Keratinocyte (primary cell): ENCODE measurements around the gene ZNF407. TPM values are rescaled to one million over a fixed set of nuclear protein-coding genes. Genes with fewer than 3 reads are reported as not detected.

Source experiments
- DNase-seq: peaks from one replicate; pipeline ENCODE4 v3.0.0-alpha.2; 2011; ENCODE audit warnings: low read depth, missing footprints, low spot score
- FAIRE-seq: peaks from 2 replicates; lab custom pipeline; 2011; peaks lifted over from hg19 to GRCh38; lab: Jason Lieb, UNC
- H2AFZ ChIP-seq: 2 replicates; pipeline ENCODE4 v1.6.0; 2012; ENCODE audit warnings: low read length, control low read depth, inconsistent platforms; ENCODE audit not compliant: control insufficient read depth
- H3K27ac ChIP-seq: 2 replicates; pipeline ENCODE4 v1.5.1; 2011; ENCODE audit warnings: low read length; ENCODE audit not compliant: control insufficient read depth, insufficient read depth
- H3K27me3 ChIP-seq: 3 replicates; pipeline ENCODE4 v1.6.0; 2011; ENCODE audit warnings: low read length; ENCODE audit not compliant: control insufficient read depth, insufficient read depth; ENCODE audit errors: extremely low read depth
- H3K36me3 ChIP-seq, 2 experiments: 2 replicates in 1 of 2; 3 replicates in 1 of 2; pipeline ENCODE4 v1.5.1; 2011; ENCODE audit warnings: low read length in 2 of 2, mild to moderate bottlenecking in 1 of 2; ENCODE audit not compliant: control insufficient read depth in 2 of 2, insufficient read depth in 2 of 2; ENCODE audit errors: extremely low read depth in 1 of 2
- H3K4me1 ChIP-seq: 3 replicates; pipeline ENCODE4 v1.5.1; 2011; ENCODE audit warnings: low read length; ENCODE audit not compliant: control insufficient read depth, insufficient read depth; ENCODE audit errors: extremely low read depth
- H3K4me2 ChIP-seq: 3 replicates; pipeline ENCODE4 v1.6.0; 2011; ENCODE audit warnings: low read depth, low read length; ENCODE audit not compliant: control insufficient read depth, insufficient read depth; ENCODE audit errors: extremely low read depth
- H3K4me3 ChIP-seq, 3 experiments: fragments of 200-600 bp in 1 of 3; sonication (generic) in 1 of 3; 2 replicates in 2 of 3; 3 replicates in 1 of 3; pipeline ENCODE4 v1.5.1; 2011 to 2016; ENCODE audit warnings: low read length in 3 of 3, mild to moderate bottlenecking in 3 of 3, control low read depth in 2 of 3, inconsistent platforms in 1 of 3, low read depth in 1 of 3, mixed read lengths in 1 of 3, mixed run types in 1 of 3, moderate library complexity in 1 of 3; ENCODE audit not compliant: control insufficient read depth in 2 of 3, insufficient read depth in 2 of 3; ENCODE audit errors: extremely low read depth in 1 of 3
- H3K79me2 ChIP-seq: 2 replicates; pipeline ENCODE4 v1.6.0; 2012; ENCODE audit warnings: low read length; ENCODE audit not compliant: control insufficient read depth, insufficient read depth
- H3K9ac ChIP-seq: 3 replicates; pipeline ENCODE4 v1.6.0; 2011; ENCODE audit warnings: low read length; ENCODE audit not compliant: control insufficient read depth, insufficient read depth; ENCODE audit errors: extremely low read depth
- H3K9me1 ChIP-seq: 3 replicates; pipeline ENCODE4 v1.6.0; 2011; ENCODE audit warnings: low read length; ENCODE audit not compliant: control insufficient read depth, insufficient read depth; ENCODE audit errors: extremely low read depth
- H3K9me3 ChIP-seq: 2 replicates; pipeline ENCODE4 v1.5.1; 2012; ENCODE audit warnings: low read depth, low read length; ENCODE audit not compliant: control insufficient read depth
- H4K20me1 ChIP-seq: 3 replicates; pipeline ENCODE4 v1.6.0; 2011; ENCODE audit warnings: low read length; ENCODE audit not compliant: control insufficient read depth, insufficient read depth; ENCODE audit errors: extremely low read depth
- EZH2 ChIP-seq: IDR thresholded peaks from one replicate; pipeline ENCODE4 v1.6.1; 2012; ENCODE audit warnings: inconsistent platforms, mild to moderate bottlenecking, low read length, moderate library complexity
- dilution Hi-C: fragments of 300-500 bp; cut with MboI; formaldehyde crosslinking; loops from one replicate; pipeline ENCODE4 v1.7.0; 2020; ENCODE audit warnings: low sequenced_read_pairs; ENCODE audit not compliant: extremely low pct_ligation_motif_present
- polyA plus RNA-seq, 5 experiments: library from polyadenylated mRNA; depleted of rRNA in 3 of 5; stranded (reverse) in 3 of 5; stranded (forward) in 1 of 5; unstranded in 1 of 5; fragments of >200 nt; gene quantifications; 1 replicate in 1 of 5; 2 replicates in 3 of 5; 3 replicates in 1 of 5; pipeline versions ENCODE4 v1.2.1 to v1.2.3, GENCODE V29; 2011 to 2012; ENCODE audit warnings: missing spikeins in 2 of 5, low read depth in 1 of 5, low replicate concordance in 1 of 5
- TF ChIP-seq, protein P1 (sequence below), 3 experiments: IDR thresholded peaks in 1 of 3; conservative IDR thresholded peaks in 1 of 3; optimal IDR thresholded peaks in 1 of 3; 2 replicates in 2 of 3; 3 replicates in 1 of 3; pipeline versions ENCODE3 to v1.5.1; 2011; ENCODE audit warnings: low read length in 3 of 3, mild to moderate bottlenecking in 3 of 3, moderate library complexity in 2 of 3, control low read depth in 1 of 3, inconsistent platforms in 1 of 3; ENCODE audit not compliant: insufficient read depth in 2 of 3; ENCODE audit errors: extremely low read depth in 1 of 3

ZNF407 gene
- polyA plus RNA-seq, 1 donor (not counting 4 experiments of a cell fraction or from before 2014, with no cell fraction given) = 3.8 TPM

DNA sequence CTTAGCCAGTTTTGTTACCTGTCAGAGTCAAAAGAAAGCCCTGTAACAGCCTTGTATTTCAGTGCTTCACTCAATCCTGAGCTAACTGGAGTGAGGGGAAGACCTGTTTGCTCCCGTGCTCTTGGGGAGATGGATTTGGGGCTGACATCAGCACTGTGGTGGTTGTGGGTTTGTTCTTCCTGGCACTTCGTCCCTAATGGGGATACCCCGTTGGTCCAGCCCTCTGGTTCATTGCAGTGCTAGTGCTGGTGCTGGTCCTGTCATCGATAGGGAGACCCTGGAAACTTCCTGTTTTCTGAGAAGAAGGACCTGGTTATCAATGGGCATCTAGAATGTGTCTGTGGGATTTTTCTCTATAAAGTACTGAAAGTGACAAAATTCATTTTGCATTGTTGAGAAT lies 205.4 kb downstream of the ZNF407 start:
- dilution Hi-C loops = no loop called here
- FAIRE-seq = no peak
- Histone ChIP-seq H3K79me2 (no peaks in the 10 kb centered on the region), H3K4me1 (peaks cover 26% of the 10 kb centered on the region), H3K27me3 (no peaks in the 10 kb centered on the region), H3K9me1 (no peaks in the 10 kb centered on the region), H3K4me2 (no peak overlapping the region), H2AFZ (no peak overlapping the region), H4K20me1 (no peaks in the 10 kb centered on the region), H3K27ac (no peak overlapping the region), H3K9me3 (no peaks in the 10 kb centered on the region), H3K4me3 (no peak overlapping the region), H3K9ac (no peak overlapping the region), H3K36me3 (no peaks in the 10 kb centered on the region)
- no peak for DNase-seq
- no peak for TF ChIP-seq EZH2
- TF ChIP-seq, protein P1, sequence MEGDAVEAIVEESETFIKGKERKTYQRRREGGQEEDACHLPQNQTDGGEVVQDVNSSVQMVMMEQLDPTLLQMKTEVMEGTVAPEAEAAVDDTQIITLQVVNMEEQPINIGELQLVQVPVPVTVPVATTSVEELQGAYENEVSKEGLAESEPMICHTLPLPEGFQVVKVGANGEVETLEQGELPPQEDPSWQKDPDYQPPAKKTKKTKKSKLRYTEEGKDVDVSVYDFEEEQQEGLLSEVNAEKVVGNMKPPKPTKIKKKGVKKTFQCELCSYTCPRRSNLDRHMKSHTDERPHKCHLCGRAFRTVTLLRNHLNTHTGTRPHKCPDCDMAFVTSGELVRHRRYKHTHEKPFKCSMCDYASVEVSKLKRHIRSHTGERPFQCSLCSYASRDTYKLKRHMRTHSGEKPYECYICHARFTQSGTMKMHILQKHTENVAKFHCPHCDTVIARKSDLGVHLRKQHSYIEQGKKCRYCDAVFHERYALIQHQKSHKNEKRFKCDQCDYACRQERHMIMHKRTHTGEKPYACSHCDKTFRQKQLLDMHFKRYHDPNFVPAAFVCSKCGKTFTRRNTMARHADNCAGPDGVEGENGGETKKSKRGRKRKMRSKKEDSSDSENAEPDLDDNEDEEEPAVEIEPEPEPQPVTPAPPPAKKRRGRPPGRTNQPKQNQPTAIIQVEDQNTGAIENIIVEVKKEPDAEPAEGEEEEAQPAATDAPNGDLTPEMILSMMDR (optimal IDR thresholded peaks at IDR 0.05 in 1 of 3, IDR thresholded peaks at IDR 0.05 in 1 of 3, conservative IDR thresholded peaks at IDR 0.05 in 1 of 3; ENCODE audit: extremely low read depth in 1 of 3, insufficient read depth in 2 of 3, low read length in 3 of 3) = no peak

DNA sequence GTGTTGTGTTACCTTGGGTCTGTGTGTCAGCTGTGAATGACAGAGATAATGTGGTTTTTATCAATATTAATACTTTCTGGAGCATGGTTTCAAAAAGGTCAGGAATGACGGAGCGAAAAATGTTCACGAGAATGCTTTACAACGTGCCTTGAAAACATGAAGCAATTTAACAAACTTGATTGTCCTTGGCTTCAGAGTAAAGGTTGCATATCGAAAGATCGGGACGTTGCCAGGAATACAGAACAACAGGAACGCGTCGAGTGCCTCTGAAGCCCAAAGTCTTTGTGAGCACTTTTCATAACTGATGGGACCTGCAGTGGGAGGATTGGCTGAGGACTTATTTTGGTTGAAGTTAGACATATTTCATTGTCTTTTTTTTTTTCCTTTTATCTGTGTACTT lies 206.1 kb downstream of the ZNF407 start:
- Histone ChIP-seq H4K20me1 (no peaks in the 10 kb centered on the region), H3K36me3 (no peaks in the 10 kb centered on the region), H3K9me1 (no peaks in the 10 kb centered on the region), H3K4me2 (peak overlapping the region; percentile 50), H3K4me3 (no peak overlapping the region), H3K27me3 (no peaks in the 10 kb centered on the region), H3K9ac (no peak overlapping the region), H3K27ac (no peak overlapping the region), H3K4me1 (peaks cover 26% of the 10 kb centered on the region), H2AFZ (no peak overlapping the region), H3K9me3 (no peaks in the 10 kb centered on the region), H3K79me2 (no peaks in the 10 kb centered on the region)
- DNase-seq (no peak), FAIRE-seq (no peak)
- dilution Hi-C loops = no loop called here
- no peak for TF ChIP-seq EZH2
- TF ChIP-seq, protein P1 (optimal IDR thresholded peaks at IDR 0.05 in 1 of 3, IDR thresholded peaks at IDR 0.05 in 1 of 3, conservative IDR thresholded peaks at IDR 0.05 in 1 of 3; ENCODE audit: extremely low read depth in 1 of 3, insufficient read depth in 2 of 3, low read length in 3 of 3) = no peak
